Type B pancreatic cell (in vitro differentiated cells): ENCODE measurements around the gene ADCY5. TPM values are rescaled to one million over a fixed set of nuclear protein-coding genes. Genes with fewer than 3 reads are reported as not detected.
A peak's percentile ranks its signal among the peaks of the same experiment; 100 is the strongest.

Experiments
- DNase-seq: peaks from one replicate; pipeline ENCODE4 v3.0.0; 2021; ENCODE audit warnings: mixed read lengths; ENCODE audit not compliant: unreplicated experiment; ENCODE audit errors: extremely low spot score
- H3K27ac Mint-ChIP-seq: 2 replicates; pipeline ENCODE4 v1.8.0; 2021; ENCODE audit warnings: mild to moderate bottlenecking, mixed read lengths
- H3K27me3 Mint-ChIP-seq: 2 replicates; pipeline ENCODE4 v1.8.0; 2021; ENCODE audit warnings: mixed read lengths
- H3K36me3 Mint-ChIP-seq: 2 replicates; pipeline ENCODE4 v1.8.0; 2021; ENCODE audit warnings: mixed read lengths
- H3K4me1 Mint-ChIP-seq: one replicate; pipeline ENCODE4 v1.8.0; 2021; ENCODE audit warnings: mixed read lengths; ENCODE audit not compliant: unreplicated experiment
- H3K4me3 Mint-ChIP-seq: 2 replicates; pipeline ENCODE4 v1.8.0; 2021; ENCODE audit warnings: mild to moderate bottlenecking, mixed read lengths
- H3K9me3 Mint-ChIP-seq: 2 replicates; pipeline ENCODE4 v1.8.0; 2021; ENCODE audit warnings: mixed read lengths
- total RNA-seq: library from RNA; stranded (reverse); gene quantifications from 2 replicates; pipeline ENCODE4 v1.2.1, GENCODE V29; 2021; ENCODE audit warnings: low replicate concordance
- TF ChIP-seq, protein P1 (sequence below): fragments of 200-600 bp; sonication (generic); conservative IDR thresholded peaks from 2 replicates; pipeline ENCODE4 v1.5.0; 2021; ENCODE audit warnings: antibody characterized with exemption, mild to moderate bottlenecking

Gene ADCY5
- total RNA-seq, 1 donor from 2014 or later, result 9.1 TPM

DNA sequence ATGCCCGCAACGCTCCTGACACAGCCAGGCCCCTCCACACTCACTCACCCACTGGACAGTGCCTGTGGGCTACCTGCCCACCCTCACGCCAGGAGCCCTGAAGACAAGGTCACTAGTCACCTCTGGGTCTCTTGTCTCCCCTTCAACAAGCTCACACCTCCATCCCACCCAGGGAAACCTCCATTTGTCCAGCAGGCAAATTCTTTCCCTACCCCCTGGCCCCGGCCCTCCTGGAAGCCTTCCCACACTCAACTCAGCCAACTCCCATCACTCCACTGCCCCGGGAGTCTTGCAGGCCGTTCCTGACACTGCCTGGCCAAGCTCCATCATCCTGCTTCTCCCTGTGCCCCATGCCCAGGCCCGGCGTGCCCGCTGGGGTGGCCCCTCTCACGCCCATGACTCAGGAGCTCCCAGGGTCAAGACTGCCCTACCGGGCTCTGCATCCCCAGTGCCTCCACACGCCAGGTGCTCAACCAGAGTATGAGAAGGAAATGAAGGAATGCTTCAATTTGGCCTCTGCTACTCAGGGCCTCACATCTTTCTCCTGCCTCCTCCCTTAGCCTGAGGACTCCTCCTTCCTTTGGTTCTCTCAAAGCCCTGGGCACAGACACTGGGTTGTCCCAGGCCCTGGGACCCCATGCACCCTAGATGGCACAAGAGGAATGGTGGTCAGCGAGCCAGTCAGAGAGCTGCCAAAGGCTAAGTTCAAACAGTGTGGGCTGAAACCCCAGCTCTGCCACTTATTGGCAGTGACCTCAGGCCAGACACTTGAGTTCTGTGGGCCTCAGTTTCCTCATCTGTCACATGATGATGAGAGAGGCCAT lies 158.6 kb downstream of the ADCY5 start:
- TF ChIP-seq, protein P1, sequence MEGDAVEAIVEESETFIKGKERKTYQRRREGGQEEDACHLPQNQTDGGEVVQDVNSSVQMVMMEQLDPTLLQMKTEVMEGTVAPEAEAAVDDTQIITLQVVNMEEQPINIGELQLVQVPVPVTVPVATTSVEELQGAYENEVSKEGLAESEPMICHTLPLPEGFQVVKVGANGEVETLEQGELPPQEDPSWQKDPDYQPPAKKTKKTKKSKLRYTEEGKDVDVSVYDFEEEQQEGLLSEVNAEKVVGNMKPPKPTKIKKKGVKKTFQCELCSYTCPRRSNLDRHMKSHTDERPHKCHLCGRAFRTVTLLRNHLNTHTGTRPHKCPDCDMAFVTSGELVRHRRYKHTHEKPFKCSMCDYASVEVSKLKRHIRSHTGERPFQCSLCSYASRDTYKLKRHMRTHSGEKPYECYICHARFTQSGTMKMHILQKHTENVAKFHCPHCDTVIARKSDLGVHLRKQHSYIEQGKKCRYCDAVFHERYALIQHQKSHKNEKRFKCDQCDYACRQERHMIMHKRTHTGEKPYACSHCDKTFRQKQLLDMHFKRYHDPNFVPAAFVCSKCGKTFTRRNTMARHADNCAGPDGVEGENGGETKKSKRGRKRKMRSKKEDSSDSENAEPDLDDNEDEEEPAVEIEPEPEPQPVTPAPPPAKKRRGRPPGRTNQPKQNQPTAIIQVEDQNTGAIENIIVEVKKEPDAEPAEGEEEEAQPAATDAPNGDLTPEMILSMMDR, result no peak
- no peaks in the 10 kb centered on the region for H3K27me3 Mint-ChIP-seq
- no peak overlapping the region for H3K27ac Mint-ChIP-seq
- peak; percentile 62 for DNase-seq
- H3K9me3 Mint-ChIP-seq, result no peaks in the 10 kb centered on the region
- H3K4me3 Mint-ChIP-seq, result no peak overlapping the region
- no peaks in the 10 kb centered on the region for H3K36me3 Mint-ChIP-seq
- no peaks in the 10 kb centered on the region for H3K4me1 Mint-ChIP-seq

DNA sequence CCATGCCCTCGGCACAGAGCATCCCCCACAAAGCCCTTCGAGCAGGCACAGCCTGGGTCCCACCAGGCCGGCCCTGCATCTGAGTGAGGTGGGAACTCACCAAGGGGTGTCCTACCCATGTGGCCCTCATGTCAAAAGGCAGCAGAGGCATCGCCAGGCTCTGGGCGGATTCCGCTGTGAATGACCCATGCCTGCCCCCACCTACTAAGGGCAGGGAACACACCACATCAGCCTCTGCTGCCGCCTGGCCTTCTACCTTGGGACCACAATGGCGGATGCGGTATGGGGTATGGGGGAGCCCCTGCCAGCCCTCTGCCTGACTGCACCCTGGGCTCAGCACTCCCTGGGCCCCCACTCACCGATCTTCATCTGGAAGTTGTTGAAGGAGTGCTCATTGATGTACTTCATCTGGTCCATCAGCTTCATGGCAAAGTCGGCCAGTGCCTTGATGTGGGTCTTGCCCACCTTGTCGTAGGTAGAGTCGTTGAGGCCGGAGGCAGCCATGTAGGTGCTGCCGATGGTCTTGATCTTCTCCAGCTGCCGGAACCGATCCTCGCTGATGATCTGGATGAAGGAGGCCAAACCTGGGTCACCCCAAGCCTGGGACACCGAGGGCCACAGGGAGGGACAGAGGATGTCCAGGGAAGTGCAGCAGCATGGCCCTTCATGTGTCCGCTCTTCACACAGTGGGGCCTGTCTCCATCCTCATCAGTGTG lies 159.3 kb downstream of the ADCY5 start:
- Mint-ChIP-seq H3K4me3 (no peak overlapping the region), H3K9me3 (no peaks in the 10 kb centered on the region), H3K27ac (no peak overlapping the region), H3K4me1 (no peaks in the 10 kb centered on the region), H3K27me3 (no peaks in the 10 kb centered on the region), H3K36me3 (no peaks in the 10 kb centered on the region)
- TF ChIP-seq, protein P1, result no peak
- DNase-seq, result peak; percentile 63

DNA sequence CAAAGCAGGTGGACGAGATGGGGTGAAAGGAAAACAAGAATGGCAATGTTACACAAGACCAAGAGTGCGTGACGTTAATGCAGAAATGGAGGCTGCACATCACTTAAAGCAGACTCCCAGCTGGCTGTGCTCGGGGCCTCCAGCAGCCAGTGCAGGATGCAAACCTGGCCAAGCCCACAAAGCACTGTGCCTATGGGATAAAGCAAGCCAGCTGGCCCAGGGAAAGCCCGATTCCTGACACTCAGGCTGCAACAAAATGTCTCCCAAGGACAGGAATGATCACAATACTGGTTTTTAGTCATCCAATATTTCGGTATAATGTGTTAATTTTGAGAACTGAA lies 161.0 kb downstream of the ADCY5 start:
- no peak for DNase-seq
- no peaks in the 10 kb centered on the region for H3K27me3 Mint-ChIP-seq
- no peaks in the 10 kb centered on the region for H3K9me3 Mint-ChIP-seq
- H3K36me3 Mint-ChIP-seq, result no peaks in the 10 kb centered on the region
- no peak overlapping the region for H3K27ac Mint-ChIP-seq
- TF ChIP-seq, protein P1, result no peak
- H3K4me1 Mint-ChIP-seq, result no peaks in the 10 kb centered on the region
- no peak overlapping the region for H3K4me3 Mint-ChIP-seq

DNA sequence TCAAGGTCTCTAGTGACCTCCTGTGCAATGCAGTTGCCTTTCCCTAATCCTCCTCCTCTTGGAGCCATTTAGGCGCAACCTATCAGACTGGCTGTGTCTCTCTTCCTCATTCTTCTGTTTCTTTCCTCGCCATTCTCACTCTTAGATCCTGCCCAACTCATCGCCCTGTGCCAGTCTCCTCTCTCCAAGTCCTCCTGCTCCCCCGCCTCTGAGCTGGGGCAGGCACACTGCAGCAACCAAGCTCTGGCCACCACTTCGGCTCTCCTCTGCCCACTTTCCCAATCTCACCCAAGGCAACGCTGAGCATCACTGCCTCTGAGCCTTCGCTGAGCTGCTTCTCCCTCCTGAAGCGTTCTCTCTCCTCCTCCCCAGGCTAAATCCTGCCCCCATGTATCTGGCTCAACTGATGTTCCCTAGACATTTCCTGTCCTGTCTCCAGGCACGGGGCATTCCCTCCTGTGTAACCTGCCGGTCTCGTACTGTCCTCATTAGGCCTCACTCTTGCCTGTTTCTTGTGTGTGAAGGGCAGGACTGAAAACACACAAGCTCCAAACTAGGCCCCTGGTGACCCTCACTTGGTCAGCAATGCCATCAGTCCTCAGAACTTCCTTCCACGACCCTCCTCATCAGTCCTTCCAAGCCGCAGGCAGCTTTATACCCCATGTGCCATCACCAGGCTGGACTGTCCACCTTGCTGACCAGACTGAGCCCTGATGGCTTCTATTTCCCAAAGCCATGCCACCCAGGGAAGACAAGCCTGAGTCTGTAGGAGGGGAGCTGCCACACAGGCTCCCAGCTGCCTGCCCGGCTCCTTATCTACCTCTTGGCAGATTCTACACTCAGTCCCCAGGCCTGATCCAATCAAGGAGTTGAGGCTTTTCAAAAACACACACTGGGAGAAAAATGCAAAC lies 161.6 kb downstream of the ADCY5 start:
- no peaks in the 10 kb centered on the region for H3K4me1 Mint-ChIP-seq
- TF ChIP-seq, protein P1, result no peak
- no peaks in the 10 kb centered on the region for H3K27me3 Mint-ChIP-seq
- no peak for DNase-seq
- no peak overlapping the region for H3K27ac Mint-ChIP-seq
- H3K9me3 Mint-ChIP-seq, result no peaks in the 10 kb centered on the region
- H3K36me3 Mint-ChIP-seq, result no peaks in the 10 kb centered on the region
- no peak overlapping the region for H3K4me3 Mint-ChIP-seq

DNA sequence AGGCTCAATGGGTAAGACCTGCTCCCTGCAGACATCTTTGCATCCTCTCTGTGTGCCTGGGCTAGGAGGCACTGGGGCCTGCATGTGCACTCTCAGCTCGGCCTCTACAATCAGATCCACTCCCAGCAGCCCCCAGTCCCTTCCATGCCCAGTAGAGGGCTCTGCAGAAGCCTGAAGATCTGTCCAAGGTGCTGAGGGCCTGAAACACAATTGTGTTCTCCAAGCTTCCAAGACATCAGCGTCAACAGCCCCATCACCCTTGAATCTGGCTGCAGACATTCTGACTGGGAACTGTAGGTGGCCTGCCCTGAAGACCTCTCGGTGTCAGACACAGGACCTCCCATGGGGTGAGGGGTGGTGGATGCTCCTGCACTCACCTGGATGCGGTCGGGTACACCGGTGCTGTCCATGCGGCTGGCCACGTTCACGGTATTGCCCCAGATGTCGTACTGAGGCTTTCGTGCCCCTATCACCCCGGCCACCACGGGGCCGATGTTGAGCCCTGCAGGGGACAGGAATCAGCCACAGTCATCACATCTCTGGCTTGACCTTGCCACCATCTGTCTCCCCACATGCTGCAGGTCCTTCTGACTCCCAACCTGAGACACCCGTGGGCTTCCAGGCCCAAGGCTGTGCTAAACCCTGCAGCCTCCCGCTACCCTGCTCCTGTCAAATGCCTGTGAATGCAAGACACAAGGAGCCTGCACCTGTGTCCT lies 162.4 kb downstream of the ADCY5 start:
- Mint-ChIP-seq H3K27ac (no peak overlapping the region), H3K4me1 (no peaks in the 10 kb centered on the region), H3K36me3 (peaks cover 3% of the 10 kb centered on the region), H3K4me3 (no peak overlapping the region), H3K9me3 (no peaks in the 10 kb centered on the region), H3K27me3 (no peaks in the 10 kb centered on the region)
- no peak for DNase-seq
- TF ChIP-seq, protein P1, result peak; percentile 81
